BLaER1 (cell line): ENCODE results near the gene UBE2I.
A peak's percentile ranks its signal among the peaks of the same experiment; 100 is the strongest.
"Not testable (repeated sequence)": the region's sequence is repeated elsewhere in the genome, so short reads cannot be mapped to it uniquely, and the experiment has no call there.

Experiments
- H3K27ac ChIP-seq: shearing (Covaris generic); formaldehyde crosslinking; 2 replicates; pipeline ENCODE4 v1.8.1; 2022
- H3K27me3 ChIP-seq: shearing (Covaris generic); formaldehyde crosslinking; 2 replicates; pipeline ENCODE4 v1.8.1; 2022
- H3K36me3 ChIP-seq: shearing (Covaris generic); formaldehyde crosslinking; 2 replicates; pipeline ENCODE4 v1.8.1; 2022
- H3K4me1 ChIP-seq: shearing (Covaris generic); formaldehyde crosslinking; 2 replicates; pipeline ENCODE4 v1.8.1; 2022
- H3K4me2 ChIP-seq: shearing (Covaris generic); formaldehyde crosslinking; 2 replicates; pipeline ENCODE4 v1.8.1; 2022
- H3K4me3 ChIP-seq: shearing (Covaris generic); formaldehyde crosslinking; 2 replicates; pipeline ENCODE4 v1.8.1; 2022
- H3K9ac ChIP-seq: shearing (Covaris generic); formaldehyde crosslinking; 2 replicates; pipeline ENCODE4 v1.8.1; 2022
- H3K9me3 ChIP-seq: shearing (Covaris generic); formaldehyde crosslinking; 2 replicates; pipeline ENCODE4 v1.8.1; 2022
- H4K20me1 ChIP-seq: shearing (Covaris generic); formaldehyde crosslinking; 2 replicates; pipeline ENCODE4 v1.8.1; 2022
- Cebpa-rat ChIP-seq: shearing (Covaris generic); IDR thresholded peaks from 2 replicates; pipeline ENCODE4 v1.8.1; 2022

UBE2I gene

DNA sequence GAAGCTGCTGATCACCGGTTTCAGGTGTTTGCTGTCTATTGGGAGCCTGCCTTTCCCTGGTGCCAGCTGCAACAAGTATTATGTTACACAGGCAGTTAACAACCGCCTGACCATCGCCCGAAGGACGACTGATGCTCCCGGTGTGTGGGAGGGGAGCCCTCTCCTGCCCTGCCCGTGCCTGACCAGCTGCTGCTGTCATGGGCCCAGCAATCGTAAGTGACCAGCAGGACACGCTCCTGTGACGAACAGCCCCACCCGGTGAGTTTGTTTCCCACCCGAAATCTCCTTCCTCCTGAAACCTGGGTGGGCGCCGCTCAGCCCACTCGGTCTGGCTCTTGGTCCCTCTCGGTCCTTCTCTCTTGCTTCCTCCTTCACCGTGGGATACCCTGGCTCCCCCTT is 17.9 kb upstream of the UBE2I start:
- peak overlapping the region; percentile 96 for H3K4me2 ChIP-seq
- no peak for TF ChIP-seq Cebpa-rat
- no peaks in the 10 kb centered on the region for H3K9me3 ChIP-seq
- H3K9ac ChIP-seq = no peak overlapping the region
- H4K20me1 ChIP-seq = no peaks in the 10 kb centered on the region
- 0 out of 2 replicates have a peak, but pooled peaks cover 14% of the 10 kb centered on the region for H3K27me3 ChIP-seq
- H3K4me1 ChIP-seq = peaks cover 73% of the 10 kb centered on the region
- no peak overlapping the region for H3K27ac ChIP-seq
- no peaks in the 10 kb centered on the region for H3K36me3 ChIP-seq
- no peak overlapping the region for H3K4me3 ChIP-seq

DNA sequence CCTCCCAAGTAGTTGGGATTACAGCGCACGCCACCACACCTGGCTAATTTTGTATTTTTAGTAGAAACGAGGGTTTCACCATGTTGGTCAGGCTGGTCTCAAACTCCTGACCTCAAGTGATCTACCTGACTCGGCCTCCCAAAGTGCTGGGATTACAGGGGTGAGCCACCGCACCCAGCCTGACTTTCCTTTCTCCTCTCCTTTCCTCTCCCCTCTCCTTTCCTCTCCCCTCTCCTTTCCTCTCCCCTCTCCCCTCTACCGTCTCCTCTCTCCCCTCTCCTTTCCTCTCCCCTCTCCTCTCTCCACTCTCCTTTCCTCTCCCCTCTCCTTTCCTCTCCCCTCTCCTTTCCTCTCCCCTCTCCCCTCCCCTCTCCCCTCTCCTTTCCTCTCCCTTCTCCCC is 17.2 kb upstream of the UBE2I start:
- Histone ChIP-seq H3K27me3 (0 out of 2 replicates have a peak, but pooled peaks cover 14% of the 10 kb centered on the region), H3K4me1 (peaks cover 79% of the 10 kb centered on the region)
- H3K9ac ChIP-seq, H3K9me3 ChIP-seq, H3K27ac ChIP-seq, H3K4me3 ChIP-seq, H4K20me1 ChIP-seq, H3K36me3 ChIP-seq, H3K4me2 ChIP-seq: not testable (repeated sequence)

DNA sequence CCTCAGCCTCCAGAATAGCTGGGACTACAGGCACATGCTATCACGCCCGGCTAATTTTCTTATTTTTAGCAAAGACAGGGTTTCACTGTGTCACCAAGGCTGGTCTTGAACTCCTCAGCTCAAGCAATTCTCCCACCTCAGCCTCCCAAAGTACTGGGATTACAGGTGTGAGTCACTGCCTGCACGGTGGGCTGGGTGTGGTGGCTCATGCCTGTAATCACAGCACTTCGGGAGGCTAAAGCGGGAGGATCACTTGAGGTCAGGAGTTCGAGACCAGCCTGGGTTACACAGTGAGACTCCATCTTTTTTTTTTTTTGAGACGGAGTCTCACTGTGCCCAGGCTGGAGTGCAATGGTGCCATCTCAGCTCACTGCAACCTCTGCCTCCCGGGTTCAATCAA is 16.6 kb upstream of the UBE2I start:
- H3K27ac ChIP-seq, H3K27me3 ChIP-seq, H3K9me3 ChIP-seq, H3K9ac ChIP-seq, H4K20me1 ChIP-seq, H3K4me3 ChIP-seq, H3K36me3 ChIP-seq: not testable (repeated sequence)
- Histone ChIP-seq H3K4me1 (peaks cover 85% of the 10 kb centered on the region), H3K4me2 (peak overlapping the region; percentile 73)

DNA sequence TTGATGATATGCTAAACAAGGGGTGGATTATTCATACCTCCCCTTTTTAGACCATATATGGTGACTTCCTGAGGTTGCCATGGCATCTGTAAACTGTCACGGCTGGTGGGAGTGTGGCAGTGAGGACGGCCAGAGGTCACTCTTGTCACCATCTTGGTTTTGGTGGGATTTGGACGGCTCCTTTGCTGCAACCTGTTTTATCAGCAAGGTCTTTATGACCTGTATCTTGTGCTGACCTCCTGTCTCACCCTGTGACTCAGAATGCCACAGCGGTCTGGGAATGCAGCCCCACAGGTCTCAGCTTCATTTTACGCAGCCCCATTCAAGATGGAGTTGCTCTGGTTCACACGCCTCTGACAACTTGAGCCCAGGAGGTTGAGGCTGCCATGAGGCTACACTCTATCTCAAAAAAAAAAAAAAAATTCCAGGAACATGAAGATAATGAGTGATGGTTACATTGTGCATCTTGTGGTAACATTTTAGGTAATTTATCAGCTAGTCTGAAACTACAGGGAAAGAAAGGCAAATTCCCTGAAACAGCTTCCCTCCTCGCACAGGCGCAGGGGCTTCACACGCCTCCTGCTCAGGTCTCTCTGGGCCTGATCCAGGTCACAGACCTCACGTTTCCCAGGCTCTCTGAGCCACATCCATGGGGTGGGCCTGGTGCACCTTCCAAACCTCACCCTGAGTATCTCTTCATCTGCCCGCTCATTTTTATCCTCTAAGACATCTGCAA is 15.3 kb upstream of the UBE2I start:
- 0 out of 2 replicates have a peak overlapping the region, but pooled peaks have one; percentile 32 for H3K9ac ChIP-seq
- peak overlapping the region; percentile 73 for H3K4me2 ChIP-seq
- H4K20me1 ChIP-seq = no peaks in the 10 kb centered on the region
- peaks cover 80% of the 10 kb centered on the region for H3K4me1 ChIP-seq
- TF ChIP-seq Cebpa-rat = no peak
- H3K4me3 ChIP-seq = no peak overlapping the region
- H3K9me3 ChIP-seq = no peaks in the 10 kb centered on the region
- H3K36me3 ChIP-seq = no peaks in the 10 kb centered on the region
- 0 out of 2 replicates have a peak, but pooled peaks cover 5% of the 10 kb centered on the region for H3K27me3 ChIP-seq
- H3K27ac ChIP-seq = 0 out of 2 replicates have a peak overlapping the region, but pooled peaks have one; percentile 7

- Histone ChIP-seq H3K27me3 (no peaks in the 10 kb centered on the region), H3K36me3 (no peaks in the 10 kb centered on the region), H3K4me3 (no peak overlapping the region), H3K9ac (no peak overlapping the region), H3K27ac (no peak overlapping the region), H3K4me1 (peaks cover 73% of the 10 kb centered on the region), H3K9me3 (no peaks in the 10 kb centered on the region), H4K20me1 (no peaks in the 10 kb centered on the region), H3K4me2 (0 out of 2 replicates have a peak overlapping the region, but pooled peaks have one; percentile 2)
- no peak for TF ChIP-seq Cebpa-rat
Measured at GRCh38 chr16:1295465-1295864, 14.0 kb upstream of the UBE2I start.

GRCh38 chr16:1296688-1297017 is 12.8 kb upstream of the UBE2I start:
- H3K27ac ChIP-seq, H3K9me3 ChIP-seq, H4K20me1 ChIP-seq, H3K4me3 ChIP-seq, H3K27me3 ChIP-seq, H3K36me3 ChIP-seq, H3K9ac ChIP-seq: not testable (repeated sequence)
- peaks cover 73% of the 10 kb centered on the region for H3K4me1 ChIP-seq
- H3K4me2 ChIP-seq = peak overlapping the region; percentile 40

DNA sequence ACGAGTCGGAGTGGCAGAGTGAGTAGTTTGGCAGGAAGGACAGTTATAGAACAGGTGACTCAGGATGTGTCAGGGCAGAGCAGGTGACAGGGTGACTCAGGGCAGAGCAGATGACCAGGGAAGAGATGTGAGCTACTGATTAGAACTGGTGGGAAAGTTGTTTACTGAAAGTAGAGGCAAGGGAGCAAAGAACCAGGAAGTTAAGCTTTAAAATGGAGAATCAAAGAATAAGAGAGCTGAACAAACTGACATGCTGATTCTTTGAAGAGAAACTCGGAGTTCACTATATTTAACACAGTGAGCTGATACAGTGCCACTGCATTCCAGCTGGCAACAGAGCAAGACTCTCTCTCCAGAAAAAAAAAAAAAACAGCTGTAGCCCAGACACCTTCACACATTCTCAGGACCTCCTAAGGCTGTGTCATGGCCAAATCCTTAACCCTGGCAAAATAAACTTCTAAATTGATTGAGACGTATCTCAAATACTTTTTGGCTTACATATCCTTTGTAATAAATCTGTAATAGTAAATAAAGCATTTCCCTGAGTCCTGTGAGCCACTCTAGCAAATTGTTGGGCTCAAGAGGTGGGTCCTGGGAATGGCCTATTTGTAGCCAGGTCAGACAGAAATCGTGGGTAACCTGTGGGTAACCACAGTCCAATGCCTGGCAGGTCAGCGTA is 12.3 kb upstream of the UBE2I start:
- no peaks in the 10 kb centered on the region for H3K36me3 ChIP-seq
- H3K27me3 ChIP-seq = no peaks in the 10 kb centered on the region
- TF ChIP-seq Cebpa-rat = no peak
- no peak overlapping the region for H3K4me3 ChIP-seq
- H3K9ac ChIP-seq = peak overlapping the region; percentile 27; the same call in 1 of the 2 replicates
- peak overlapping the region; percentile 40 for H3K4me2 ChIP-seq
- no peaks in the 10 kb centered on the region for H3K9me3 ChIP-seq
- H3K4me1 ChIP-seq = peaks cover 76% of the 10 kb centered on the region
- no peak overlapping the region for H3K27ac ChIP-seq
- H4K20me1 ChIP-seq = no peaks in the 10 kb centered on the region

DNA sequence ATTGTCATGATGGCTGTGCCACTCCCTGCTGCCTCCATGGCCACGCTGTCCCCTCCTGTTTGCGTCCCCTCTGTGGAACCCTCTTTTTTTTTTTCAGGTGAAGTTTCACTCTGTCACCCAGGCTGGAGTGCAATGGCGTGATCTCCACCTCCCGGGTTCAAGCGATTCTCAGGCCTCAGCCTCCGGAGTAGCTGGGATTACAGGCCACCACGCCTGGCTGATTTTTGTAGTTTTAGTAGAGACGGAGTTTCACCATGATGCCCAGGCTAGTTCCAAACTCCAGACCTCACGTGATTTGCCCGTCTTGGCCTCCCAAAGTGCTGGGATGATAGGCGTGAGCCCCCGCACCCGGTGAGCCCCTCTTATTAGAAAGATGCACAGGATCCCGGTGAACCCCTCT is 11.0 kb upstream of the UBE2I start:
- no peaks in the 10 kb centered on the region for H4K20me1 ChIP-seq
- no peak overlapping the region for H3K9ac ChIP-seq
- no peak overlapping the region for H3K4me3 ChIP-seq
- no peak overlapping the region for H3K4me2 ChIP-seq
- TF ChIP-seq Cebpa-rat = no peak
- H3K9me3 ChIP-seq = no peaks in the 10 kb centered on the region
- peaks cover 79% of the 10 kb centered on the region for H3K4me1 ChIP-seq
- no peaks in the 10 kb centered on the region for H3K36me3 ChIP-seq
- H3K27me3 ChIP-seq = no peaks in the 10 kb centered on the region
- no peak overlapping the region for H3K27ac ChIP-seq

- no peaks in the 10 kb centered on the region for H4K20me1 ChIP-seq
- no peak overlapping the region for H3K4me2 ChIP-seq
- H3K27me3 ChIP-seq = no peaks in the 10 kb centered on the region
- TF ChIP-seq Cebpa-rat = no peak
- peaks cover 79% of the 10 kb centered on the region for H3K4me1 ChIP-seq
- H3K27ac ChIP-seq = no peak overlapping the region
- no peaks in the 10 kb centered on the region for H3K9me3 ChIP-seq
- no peak overlapping the region for H3K4me3 ChIP-seq
- no peaks in the 10 kb centered on the region for H3K36me3 ChIP-seq
- H3K9ac ChIP-seq = no peak overlapping the region
Measured at GRCh38 chr16:1299012-1299867, 10.2 kb upstream of the UBE2I start.

GRCh38 chr16:1299868-1300203 is 9.6 kb upstream of the UBE2I start:
- TF ChIP-seq Cebpa-rat = no peak
- Histone ChIP-seq H3K9ac (no peak overlapping the region), H3K4me2 (no peak overlapping the region), H4K20me1 (no peaks in the 10 kb centered on the region), H3K9me3 (no peaks in the 10 kb centered on the region), H3K27ac (no peak overlapping the region), H3K27me3 (no peaks in the 10 kb centered on the region), H3K36me3 (no peaks in the 10 kb centered on the region), H3K4me3 (no peak overlapping the region), H3K4me1 (peaks cover 79% of the 10 kb centered on the region)
